ELR (cell line): Measurements from ENCODE around the gene CKAP2L.
"Not testable (repeated sequence)": the region's sequence is repeated elsewhere in the genome, so short reads cannot be mapped to it uniquely, and the experiment has no call there.

Source experiments
- DNase-seq: peaks from one replicate; pipeline ENCODE4 v3.0.0-alpha.2; 2015; ENCODE audit warnings: low read depth

Gene CKAP2L

DNA sequence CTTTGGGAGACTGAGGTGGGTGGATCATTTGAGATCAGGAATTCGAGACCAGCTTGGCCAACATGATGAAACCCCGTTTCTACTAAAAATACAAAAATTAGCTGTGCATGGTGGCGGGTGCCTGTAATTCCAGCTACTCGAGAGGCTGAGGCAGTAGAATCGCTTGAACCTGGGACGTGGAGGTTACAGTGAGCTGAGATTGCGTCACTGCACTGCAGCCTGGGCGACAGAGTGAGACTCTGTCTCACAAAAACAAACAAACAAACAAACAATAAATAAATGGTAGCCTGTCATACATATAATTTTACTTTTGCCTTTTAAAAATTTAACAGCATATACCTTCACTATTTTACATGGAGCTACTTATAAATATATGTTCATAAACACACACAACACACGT is 57.5 kb downstream of the CKAP2L start:
- DNase-seq: not testable (repeated sequence)

DNA sequence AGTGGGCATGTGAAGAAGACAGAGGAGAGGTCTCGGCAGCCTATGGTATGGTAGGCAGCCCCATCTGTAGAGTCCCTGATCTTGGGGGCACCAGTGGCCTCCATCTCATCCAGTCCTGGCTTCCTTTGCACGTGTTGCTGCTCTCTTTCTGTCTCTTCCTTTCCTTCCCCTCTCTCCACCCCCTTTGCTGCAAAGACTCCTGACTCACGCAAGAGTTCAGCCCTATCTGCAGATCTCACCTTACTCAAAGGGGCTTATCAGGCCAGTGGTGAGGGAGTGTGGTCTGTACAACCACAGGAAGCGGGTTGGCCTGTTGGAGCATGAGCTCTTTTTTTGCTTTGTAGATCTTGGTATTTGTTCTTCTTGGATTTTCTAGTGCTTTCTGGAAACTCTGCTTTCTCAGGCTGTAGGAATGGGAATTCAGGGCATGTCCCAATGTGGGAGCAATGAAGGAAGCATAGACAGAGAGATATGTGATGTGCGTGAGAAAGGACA is 58.2 kb downstream of the CKAP2L start:
- DNase-seq: peak; percentile 84

DNA sequence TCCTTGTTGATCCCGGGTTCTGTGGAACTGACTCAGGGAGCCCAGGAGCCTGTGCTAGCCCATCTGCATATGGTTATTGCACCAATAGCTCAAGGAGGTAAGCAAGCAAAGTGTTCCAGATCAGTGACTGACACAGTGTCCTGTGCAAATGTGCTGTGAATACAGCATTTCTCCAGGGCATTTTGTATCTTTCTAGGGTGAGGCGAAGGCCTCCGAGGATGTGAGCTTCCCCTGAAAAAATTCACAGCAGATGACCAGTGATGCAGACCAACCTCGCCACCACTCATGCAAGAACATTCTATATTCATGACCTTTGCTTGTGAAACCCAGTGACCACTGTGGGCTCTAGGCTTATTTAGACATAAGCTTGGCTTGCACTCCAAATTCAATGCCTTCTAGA is 58.8 kb downstream of the CKAP2L start:
- peak; percentile 38 for DNase-seq

DNA sequence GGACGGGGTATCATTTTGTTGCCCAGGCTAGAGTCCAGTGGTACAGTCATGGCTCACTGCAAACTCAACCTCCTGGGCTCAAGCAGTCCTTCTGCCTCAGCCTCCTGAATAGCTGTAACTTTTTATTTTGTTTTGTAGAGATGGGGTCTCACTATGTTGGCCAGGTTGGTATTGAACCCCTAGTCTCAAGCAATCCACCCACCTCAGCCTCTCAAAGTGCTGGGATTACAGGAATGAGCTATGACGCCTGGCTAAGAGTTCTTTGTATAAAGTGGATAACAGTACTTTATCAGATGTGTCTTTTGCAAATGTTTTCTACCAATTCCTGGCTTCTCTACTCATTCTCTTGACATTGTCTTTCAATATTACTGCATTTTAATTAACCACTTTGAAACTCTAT is 60.7 kb downstream of the CKAP2L start:
- no peak for DNase-seq

DNA sequence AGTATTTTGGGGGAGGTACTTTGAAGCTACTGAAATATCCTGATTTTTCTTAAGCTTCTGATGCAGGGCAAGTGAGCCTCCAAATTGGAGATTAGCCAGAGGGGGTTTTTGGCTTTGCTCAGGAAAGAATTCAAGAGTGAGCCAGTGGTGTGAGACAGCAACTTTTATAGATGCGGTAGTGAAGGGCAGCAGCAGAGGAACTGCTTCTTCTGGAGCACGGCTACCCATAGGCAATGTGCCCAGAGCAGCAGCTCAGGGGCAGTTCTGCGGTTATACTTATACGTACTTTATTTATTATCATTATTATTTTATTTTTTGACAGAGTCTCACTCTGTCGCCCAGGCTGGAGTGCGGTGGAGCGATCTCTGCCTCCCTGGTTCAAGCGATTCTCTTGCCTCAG is 63.4 kb downstream of the CKAP2L start:
- no peak for DNase-seq

DNA sequence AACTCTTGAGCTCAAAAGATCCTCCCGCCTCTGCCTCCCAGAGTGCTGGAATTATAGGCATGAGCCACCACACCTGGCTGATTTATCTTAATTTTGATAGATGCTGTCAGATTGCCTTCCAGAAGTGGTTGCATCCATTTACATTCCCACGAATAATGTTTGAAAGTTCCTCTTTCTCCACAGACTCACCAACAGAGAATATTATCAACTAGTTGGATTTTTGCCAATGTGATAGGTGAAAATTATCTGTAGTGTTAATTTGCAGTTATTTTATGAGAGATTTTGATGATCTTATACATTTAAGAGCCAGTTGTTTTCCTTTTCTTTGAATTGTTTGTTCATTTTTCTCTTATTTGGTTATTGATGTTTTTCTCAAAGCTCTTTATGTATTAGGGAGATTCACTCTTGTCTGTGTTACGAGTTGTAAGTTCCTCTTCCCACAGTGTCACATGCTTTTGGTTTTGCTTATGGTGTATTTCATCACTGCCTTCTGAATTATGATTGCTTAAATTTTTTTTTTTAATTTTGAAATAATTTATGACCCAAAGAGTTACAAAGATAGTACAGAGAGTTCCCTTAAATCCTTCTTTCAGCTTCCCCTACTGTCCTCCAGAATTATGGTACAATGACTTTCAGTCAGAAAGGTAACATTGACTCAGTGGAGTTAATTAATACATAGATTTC is 64.3 kb downstream of the CKAP2L start:
- DNase-seq: no peak

DNA sequence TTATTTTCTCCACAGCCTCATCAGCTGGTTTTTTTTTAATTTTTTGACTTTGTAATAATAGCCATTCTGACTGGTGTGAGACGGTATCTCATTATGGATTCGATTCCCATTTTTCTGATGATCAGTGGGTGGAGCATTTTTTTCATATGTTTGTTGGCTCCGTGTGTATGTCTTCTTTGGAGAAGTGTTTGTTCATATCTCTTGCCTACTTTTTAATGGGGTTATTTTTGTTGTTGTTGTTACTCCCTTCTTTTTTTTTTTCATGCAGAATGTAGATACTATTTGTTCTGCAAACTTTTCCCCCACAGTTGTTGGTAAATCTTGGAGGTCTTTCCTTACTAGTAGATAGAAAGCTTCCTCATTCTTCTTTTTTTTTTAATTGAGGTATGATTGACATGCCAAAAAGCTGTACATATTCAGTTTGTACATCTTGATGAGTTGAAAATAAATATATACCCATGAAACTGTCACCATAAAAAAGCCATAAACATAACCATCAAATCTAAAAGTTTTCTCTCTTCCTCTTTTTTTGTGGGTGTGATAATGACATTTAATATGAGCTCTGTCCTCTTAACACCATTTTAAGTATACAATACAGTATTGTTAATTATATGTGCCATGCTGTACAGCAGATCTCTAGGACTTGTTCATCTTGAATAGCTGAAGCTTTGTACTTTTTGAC is 65.4 kb downstream of the CKAP2L start:
- no peak for DNase-seq

DNA sequence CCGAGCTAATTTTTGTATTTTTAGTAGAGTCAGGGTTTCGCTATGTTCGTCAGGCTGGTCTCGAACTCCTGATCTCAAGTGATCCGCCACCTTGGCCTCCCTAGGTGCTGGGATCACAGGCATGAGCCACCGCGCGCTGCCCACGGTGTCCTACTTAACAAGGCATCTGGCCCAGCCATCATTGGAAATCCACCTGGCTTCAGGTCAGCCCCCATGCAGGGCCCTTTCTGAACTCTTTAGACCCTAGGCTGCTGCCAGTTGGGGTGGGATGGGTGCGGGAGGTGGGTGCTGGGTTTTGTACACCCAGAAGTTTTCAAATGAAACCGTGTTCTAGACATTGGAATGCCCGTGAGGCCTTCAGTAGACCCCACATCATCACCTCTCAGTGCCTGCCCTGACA is 70.2 kb downstream of the CKAP2L start:
- no peak for DNase-seq

DNA sequence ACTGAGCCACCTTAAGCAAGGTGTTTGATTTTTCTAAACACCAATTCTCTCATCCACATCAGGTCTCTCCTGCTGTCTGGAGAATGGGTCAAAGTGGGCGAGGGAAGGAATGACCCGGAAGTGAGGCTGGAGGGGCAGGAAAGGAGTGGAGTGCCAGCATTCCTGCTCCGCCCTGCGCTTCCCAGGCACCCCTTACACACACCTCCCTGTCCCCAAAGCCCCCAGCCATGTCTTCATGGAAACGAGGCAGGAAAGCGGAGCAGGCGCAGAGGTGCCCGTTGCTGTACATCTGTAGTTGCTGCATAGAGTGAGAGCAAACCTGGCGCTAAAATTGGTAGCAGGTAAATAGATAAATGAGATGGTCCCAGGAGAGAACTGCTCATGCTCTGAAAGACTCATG is 70.8 kb downstream of the CKAP2L start:
- no peak for DNase-seq

DNA sequence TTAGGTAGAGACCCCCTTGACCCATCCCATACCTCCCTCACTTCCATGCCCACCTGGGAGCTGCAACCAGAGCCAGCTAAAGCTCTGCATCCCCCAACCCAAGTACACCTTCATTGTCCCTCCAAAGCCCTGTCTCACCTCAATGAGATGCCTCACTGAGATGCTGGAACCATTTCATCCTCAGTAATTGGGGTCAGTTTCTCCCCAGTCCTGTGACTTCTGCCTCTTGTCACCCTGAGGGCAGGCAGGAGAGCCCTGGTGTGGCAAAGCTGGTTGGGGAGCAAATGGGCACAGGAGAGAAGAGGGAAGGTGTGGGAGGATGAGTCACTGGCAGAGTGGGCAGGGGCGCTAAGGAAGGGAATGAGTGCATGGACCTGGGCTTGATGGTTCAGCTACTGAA is 71.5 kb downstream of the CKAP2L start:
- peak; percentile 30 for DNase-seq

DNA sequence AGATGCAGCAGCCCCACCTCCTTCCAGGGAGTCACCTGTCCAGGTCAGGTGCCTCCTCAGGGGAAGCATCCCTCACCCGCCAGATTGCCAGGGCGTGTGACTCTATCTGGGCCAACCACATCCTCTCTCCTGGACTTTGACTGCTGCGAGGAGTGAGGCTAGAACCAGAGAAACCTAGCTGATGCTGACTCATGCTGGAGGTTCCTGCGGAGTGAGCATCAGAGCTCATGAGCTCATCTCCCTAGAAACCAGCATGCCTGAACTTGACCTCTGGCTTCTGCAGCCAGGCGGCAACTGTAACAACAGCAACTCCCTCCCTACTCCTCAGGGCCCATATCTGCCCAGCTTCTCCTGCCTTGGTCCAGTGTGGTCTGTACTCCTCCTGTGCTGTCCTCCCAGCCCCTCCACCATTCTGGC is 71.9 kb downstream of the CKAP2L start:
- DNase-seq: peak; percentile 99

DNA sequence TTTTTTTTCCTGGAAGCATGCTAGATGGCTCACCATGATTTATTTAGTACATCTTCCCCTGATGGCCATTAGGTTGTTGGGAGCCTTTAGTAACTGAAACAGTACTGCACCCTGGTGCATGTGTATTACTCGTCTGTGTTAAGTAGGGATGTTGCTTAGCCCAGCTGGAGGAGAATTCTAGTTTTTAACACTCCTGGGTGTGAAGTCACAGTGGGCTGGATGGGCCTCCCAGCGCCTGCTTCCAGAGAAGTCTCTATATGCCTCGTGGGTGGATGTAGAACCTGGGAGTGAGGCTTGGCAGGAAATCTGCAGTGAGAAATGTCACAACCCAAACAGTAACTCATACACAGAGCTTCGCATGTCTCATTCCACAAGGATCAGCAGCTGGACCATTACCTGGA is 72.5 kb downstream of the CKAP2L start:
- peak; percentile 49 for DNase-seq

DNA sequence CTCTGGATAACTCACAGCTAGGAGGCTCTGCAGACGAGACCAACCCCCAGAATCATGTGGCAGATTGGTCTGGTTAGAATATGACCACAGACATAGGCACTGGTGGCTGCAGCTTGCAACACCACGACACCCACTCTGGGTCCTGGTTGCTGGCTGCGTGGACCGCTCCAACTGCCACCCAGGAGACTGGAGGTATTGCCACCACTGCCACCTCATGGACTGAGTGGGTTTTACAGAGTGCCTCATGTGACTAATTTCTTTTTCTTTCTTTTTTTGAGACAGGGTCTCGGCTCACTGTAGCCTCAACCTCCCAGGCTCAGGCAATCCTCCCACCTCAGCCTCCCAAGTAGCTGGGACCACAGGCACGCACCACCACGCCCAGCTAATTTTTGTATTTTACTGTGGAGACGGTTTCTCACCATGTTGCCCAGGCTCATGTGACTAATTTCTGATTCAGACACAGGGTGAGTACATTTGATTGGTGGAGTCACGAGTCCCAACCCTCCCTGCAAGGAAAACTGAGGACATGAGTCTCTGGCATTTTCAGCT is 73.5 kb downstream of the CKAP2L start:
- peak; percentile 91 for DNase-seq

DNA sequence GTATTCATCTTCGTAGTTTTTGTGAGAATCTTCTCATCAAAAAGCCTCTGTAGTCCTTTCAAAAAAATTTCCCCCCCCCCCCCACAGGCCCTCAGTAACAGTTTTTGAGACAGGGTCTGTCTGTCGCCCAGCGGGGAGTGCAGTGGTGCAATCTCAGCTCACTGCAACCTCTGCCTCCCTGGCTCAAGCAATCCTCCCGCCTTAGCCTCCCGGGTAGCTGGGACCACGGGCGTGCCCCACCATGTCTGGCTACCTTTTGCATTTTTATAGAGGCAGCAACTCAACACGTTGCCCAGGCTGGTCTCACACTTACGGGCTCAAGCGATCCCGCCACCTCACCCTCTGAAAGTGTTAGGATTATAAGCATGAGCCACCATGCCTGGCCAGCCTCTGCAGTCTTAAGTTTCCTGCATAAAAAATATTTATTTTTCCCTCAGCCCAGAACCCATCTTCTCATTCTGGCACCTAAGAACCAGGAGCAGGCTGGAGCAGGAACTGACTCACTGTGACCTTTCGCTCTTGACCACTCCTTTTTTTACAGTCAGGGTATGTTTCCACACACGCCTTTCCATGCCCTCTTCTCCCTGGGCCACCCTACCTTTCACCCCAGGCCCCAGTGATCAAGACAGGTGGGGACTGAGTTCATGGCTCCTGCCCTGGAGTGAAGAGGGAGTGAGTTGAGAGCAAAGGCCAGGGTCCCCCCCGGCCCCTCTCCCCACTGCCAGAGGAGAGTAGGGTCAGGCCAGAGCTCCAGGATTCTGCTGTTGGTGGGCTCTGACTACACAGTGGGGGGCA is 76.1 kb downstream of the CKAP2L start:
- DNase-seq: peak; percentile 82

DNA sequence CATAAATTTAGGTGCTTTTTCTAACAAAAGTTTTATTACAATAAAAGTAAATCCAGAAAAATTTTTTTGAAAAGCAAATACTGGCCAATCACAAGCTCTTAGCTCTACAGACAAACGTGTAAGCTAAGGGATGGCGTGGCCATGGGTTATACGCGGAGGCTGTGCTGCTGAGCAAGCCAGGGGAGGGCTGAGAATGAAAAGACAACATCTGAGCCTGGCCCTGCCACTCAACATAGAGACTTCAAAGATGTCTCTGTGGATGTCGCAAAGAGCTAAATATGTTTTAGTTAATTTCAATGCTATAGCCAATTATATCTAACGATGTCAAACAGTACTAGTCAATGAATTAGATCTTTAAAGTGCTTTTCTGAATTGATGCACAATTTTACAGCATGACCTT is 76.9 kb downstream of the CKAP2L start:
- DNase-seq: no peak
